Mesenteric fat pad (tissue), 1 donor: ENCODE data around the gene ROCK2. TPM values are rescaled to one million over a fixed set of nuclear protein-coding genes. Genes with fewer than 3 reads are reported as not detected.

Source experiments
- DNase-seq: peaks from one replicate; pipeline ENCODE4 v3.0.0-alpha.2; 2020; ENCODE audit warnings: low spot score
- total RNA-seq: library from RNA; stranded (reverse); fragmentation: NEBNext Ultra II Directional; extraction: Animal tissue kit (Norgen Biotek cat#: 25700); gene quantifications from one replicate; pipeline ENCODE4 v1.2.1, GENCODE V29; 2021
- donor health status: DM: yes; HTN: yes; CAD: no.

ROCK2 gene
- total RNA-seq, 1 donor from 2014 or later = 456 TPM

DNA sequence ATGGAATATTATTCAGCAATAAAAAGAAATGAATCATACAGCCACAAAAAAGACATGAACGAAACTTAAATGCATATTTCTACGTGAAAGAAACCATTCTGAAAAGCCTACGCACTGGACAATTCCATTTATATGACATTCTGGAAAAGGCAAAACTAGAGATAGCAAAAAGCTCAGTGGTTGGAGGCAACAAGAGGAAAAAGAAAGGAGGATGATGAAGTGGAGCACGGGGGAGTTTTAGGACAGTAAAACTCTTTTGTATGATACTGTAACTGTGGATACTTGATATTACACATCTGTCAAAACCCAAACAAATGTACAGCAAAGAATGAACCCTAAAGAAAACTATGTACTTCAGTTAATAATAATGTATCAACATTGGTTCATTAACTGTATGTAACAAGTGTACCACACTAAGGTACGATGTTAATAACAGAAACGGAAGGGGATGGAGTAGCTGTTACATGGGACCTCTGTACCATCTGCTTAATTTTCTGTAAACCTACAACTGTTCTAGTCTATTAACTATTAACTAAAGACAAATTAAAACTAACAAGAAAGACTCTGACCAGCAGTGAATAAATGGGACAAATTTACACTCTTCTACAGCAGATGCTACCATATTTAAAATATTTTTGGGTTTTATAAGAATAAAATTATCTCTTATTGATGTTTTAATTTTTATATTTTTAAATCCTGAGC, 31.5 kb downstream of the ROCK2 start:
- no peak for DNase-seq

DNA sequence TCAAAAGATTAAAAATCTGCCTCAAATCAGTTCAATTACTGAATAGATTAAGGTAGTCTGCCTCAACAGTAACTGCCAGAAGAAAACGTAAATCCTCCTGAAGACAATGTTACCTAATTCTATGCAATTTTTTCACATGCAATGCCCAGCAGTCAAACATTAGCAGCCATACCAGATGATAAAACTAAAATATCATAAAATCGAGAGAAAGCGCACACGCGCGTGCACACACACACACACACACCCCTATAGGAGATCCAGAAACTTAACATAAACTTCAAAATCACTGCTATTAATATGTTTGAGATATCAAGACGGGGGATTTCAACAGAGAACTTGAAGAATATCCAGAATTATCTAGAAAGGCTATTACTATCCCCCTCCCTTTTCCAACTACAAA, 32.9 kb downstream of the ROCK2 start:
- DNase-seq = no peak

- no peak for DNase-seq
Observed at GRCh38 chr2:11310212-11310611, 34.2 kb downstream of the ROCK2 start.

DNA sequence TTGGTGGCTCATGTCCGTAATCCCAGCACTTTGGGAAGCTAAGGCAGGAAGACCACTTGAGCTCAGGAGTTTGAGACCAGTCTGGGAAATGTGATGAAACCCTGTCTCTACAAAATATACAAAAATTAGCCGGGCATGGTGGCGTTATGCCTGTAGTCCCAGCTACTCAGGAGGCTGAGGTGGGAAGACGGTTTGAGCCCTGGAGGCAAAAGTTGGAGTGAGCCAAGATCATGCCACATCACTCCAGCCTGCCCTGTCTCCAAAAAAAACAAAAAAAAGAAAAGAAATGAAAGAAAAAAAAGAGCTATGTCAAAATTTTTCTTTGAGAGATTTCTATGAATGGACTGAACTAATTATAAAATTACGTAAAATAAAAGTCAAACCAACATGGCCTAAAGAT, 34.7 kb downstream of the ROCK2 start:
- no peak for DNase-seq

DNA sequence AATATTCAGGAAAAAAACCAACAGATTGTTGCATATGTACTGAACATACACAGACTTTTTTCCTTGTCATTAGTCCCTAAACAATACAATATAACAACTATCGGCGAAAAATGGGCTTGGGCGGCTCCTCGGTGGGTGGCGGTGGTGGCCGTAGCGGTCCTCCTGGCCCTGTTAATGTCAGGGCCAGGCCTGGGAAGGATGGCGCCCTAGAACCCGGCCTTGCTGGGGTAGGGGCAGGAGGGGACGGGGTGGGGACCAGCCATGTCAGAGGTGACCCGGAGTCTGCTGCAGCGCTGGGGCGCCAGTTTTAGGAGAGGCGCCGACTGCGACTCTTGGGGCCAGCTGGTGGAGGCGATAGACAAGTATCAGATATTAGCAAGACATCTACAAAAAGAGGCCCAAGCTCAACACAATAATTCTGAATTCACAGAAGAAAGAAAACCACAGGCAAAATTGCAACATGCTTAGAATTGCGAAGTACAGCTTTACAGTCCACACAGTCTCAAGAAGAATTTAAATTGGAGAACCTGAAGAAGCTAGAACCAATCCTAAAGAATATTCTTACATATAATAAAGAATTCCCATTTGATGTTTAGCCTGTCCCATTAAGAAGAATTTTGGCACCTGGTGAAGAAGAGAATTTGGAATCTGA, 36.5 kb downstream of the ROCK2 start:
- DNase-seq = no peak

DNA sequence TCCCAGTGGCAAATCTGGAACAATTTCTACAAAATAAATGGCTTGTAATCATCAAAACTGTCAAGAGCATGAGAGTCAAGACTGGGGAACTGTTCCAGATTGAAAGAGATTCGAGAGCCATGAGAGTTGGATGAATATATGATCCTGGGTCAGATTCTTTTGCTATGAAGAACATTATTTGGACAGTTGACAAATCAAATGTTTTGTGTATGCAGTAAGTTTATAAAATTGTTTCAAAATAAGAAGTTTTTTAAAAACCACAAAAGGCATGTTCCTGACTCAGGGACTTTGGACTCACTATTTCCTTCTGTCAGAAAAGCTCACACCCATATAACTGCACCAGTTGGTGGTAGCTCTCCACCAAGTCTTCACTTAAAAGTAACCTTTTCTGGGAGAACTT, 38.5 kb downstream of the ROCK2 start:
- no peak for DNase-seq

DNA sequence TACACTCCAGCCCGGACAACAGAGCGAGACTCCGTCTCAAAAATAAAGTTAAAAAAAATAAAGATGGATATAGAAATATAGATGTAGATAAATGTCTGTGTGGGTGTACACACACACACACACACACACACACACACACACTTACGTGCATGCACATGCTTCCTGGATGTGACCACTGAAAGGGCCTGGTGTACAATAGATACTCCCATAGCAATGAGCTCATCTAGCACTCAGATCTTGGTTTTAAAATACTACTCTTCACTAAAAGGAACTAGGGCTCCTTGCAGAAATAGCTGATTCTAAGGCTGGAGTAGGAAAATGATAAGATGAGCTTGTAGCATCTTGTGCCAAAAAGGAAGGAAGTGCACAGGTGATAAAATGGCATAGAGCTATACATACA, 39.1 kb downstream of the ROCK2 start:
- DNase-seq = no peak

- DNase-seq = no peak
Observed at GRCh38 chr2:11304476-11304875, 40.0 kb downstream of the ROCK2 start.

GRCh38 chr2:11303290-11304013, 41.0 kb downstream of the ROCK2 start:
- no peak for DNase-seq

GRCh38 chr2:11299439-11299838, 45.0 kb downstream of the ROCK2 start:
- no peak for DNase-seq

- DNase-seq = no peak
Observed at GRCh38 chr2:11298592-11298991, 45.8 kb downstream of the ROCK2 start.

DNA sequence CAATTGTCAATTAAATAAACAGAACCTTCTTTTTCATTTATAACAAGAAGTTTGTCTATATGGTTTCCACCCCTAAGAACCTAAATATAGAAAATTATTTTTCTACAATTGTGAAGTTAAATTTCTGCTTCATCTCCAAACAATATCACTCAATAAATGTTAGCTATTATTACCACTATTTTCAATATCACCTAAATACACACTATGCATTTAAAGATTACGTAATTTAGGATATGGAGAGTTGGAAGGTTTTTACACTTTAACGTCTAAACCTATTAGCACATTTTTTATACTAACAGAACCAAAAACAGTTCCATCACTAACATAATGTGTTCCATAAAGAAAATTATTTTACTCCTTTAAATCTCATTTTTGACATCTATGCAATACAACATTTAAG, 48.0 kb downstream of the ROCK2 start:
- no peak for DNase-seq

- DNase-seq = no peak
Observed at GRCh38 chr2:11292464-11293255, 51.8 kb downstream of the ROCK2 start.

DNA sequence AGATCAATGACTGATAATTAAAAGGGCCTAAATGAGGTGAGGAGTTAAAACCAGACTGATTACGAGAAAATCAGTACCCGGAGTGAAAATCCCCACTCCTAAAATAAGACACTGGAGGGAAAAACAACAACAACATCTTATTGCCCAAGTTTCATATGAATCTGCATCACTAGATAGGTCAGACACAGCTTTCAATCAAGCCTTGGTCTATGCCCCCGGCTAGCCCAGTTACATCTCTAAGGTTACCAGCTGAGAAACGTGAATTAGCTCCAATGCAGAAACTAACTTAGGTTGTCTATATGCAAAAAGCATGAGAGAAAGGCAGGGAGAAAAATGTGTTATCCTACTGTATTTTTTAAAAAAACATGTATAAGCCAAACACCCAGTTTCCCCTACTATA, 53.7 kb downstream of the ROCK2 start:
- DNase-seq = no peak

DNA sequence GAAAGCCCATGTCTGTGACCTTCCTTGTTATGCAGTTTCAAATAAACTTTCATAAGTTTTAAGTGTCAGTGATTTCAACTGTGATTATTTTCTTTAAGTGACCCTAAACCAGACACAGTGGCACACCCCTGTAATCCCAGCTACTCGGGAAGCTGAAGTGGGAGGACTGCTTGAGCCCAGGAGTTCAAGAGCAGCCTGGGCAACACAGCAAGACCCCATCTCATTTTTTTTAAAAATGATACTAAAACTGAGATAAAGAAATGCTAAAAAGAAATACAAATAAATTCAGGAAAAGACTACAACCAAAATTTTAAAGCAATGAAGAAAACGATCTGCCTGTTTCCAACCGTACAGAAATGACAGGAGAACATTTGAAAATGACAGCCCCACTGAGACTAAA, 54.2 kb downstream of the ROCK2 start:
- no peak for DNase-seq

DNA sequence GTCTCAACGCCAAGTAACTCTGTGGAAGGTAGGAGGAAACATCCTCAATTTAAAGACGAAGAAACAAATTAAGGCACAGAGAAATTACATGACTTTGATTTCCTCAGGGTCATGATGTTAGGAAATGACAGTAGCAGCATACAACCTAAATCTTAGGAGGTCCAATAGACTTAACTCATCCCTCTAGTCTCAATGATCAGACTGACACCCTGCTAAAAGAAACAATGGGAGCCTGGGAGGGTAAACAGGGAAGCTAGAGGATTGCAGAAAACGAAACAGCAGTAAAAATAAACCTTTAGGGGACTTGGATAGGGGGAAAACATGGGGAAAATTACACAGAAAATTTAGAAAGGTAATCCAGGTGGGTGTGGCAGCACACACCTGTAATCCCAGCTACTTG, 56.0 kb downstream of the ROCK2 start:
- no peak for DNase-seq

DNA sequence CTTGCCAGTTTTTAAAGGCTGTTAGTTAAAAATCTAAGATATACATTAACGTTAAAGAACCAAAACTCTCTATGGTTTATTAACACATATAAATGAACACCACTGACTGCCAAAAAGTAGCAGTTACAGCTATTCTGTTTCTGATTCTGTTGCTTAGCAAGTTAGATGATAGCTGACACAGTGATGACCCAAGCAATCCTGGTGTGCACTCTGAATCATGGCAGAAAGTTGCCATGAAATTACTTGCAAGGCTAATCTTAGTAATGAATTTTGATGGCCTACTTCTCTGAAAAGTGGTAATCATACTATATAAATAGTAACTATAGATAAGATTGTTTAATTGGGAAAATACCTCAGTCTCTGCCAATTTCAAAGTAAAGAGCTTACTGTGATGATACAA, 57.7 kb downstream of the ROCK2 start:
- no peak for DNase-seq

- DNase-seq = no peak
Observed at GRCh38 chr2:11286323-11286722, 58.1 kb downstream of the ROCK2 start.

DNA sequence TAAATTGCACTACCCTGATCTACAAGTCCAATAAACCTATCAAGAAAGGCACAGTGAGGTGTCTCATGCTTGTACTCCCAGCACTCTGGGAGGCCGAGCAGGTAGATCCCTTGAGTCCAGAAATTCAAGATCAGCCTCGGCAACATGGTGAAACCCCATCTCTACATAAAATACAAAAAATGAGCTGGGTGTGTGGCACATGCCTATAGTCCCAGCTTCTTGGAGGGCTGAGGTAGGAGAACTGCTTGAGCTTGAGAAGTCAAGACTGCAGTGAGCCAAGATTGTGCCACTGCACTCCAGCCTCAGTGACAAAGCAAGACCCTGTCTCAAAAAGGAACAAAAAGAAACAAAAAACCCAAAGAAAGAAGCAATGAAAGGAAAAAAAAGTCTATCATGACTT, 58.9 kb downstream of the ROCK2 start:
- no peak for DNase-seq

GRCh38 chr2:11281186-11281585, 63.2 kb downstream of the ROCK2 start:
- no peak for DNase-seq

- no peak for DNase-seq
Observed at GRCh38 chr2:11280713-11281112, 63.7 kb downstream of the ROCK2 start.

GRCh38 chr2:11279398-11279797, 65.0 kb downstream of the ROCK2 start:
- DNase-seq = no peak
